Measurements from ENCODE around the gene ZNF451.
A peak's percentile ranks its signal among the peaks of the same experiment; 100 is the strongest.

Gene ZNF451

GRCh38 chr6:57177545-57178265, 87.7 kb downstream of the ZNF451 start:
- no peak overlapping the region for H3K4me3 ChIP-seq (ENCODE audit: control insufficient read depth, low read depth, low read length)
- TF ChIP-seq, protein P1, sequence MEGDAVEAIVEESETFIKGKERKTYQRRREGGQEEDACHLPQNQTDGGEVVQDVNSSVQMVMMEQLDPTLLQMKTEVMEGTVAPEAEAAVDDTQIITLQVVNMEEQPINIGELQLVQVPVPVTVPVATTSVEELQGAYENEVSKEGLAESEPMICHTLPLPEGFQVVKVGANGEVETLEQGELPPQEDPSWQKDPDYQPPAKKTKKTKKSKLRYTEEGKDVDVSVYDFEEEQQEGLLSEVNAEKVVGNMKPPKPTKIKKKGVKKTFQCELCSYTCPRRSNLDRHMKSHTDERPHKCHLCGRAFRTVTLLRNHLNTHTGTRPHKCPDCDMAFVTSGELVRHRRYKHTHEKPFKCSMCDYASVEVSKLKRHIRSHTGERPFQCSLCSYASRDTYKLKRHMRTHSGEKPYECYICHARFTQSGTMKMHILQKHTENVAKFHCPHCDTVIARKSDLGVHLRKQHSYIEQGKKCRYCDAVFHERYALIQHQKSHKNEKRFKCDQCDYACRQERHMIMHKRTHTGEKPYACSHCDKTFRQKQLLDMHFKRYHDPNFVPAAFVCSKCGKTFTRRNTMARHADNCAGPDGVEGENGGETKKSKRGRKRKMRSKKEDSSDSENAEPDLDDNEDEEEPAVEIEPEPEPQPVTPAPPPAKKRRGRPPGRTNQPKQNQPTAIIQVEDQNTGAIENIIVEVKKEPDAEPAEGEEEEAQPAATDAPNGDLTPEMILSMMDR (conservative IDR thresholded peaks at IDR 0.05; ENCODE audit: control insufficient read depth, insufficient read depth, low read depth, low read length): no peak
- DNase-seq (ENCODE audit: low read depth): peak; percentile 64

DNA sequence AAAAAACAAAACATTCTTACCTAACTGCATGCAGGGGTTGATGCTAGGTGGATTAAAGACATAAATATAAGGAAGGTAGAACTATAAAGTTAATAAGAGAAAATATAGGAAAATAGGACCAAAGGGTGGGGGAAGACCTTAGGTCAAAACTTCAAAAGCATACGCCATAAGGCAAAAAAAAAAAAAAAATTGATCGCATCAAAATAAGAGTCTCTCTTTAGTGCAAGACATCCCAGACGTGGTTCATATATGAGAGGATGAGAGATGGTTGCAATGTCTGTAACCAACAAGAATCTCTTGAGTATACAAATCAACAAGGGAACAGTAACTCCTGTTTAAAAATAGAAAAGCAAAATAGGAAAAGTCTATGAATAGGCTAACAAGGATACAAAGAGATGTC, 90.6 kb downstream of the ZNF451 start:
- TF ChIP-seq, protein P1 (conservative IDR thresholded peaks at IDR 0.05; ENCODE audit: control insufficient read depth, insufficient read depth, low read depth, low read length): no peak
- H3K4me3 ChIP-seq (ENCODE audit: control insufficient read depth, low read depth, low read length): no peak overlapping the region
- DNase-seq (ENCODE audit: low read depth): no peak

GRCh38 chr6:57182017-57182432, 92.0 kb downstream of the ZNF451 start:
- TF ChIP-seq, protein P1 (conservative IDR thresholded peaks at IDR 0.05; ENCODE audit: control insufficient read depth, insufficient read depth, low read depth, low read length): no peak
- DNase-seq (ENCODE audit: low read depth): no peak
- H3K4me3 ChIP-seq (ENCODE audit: control insufficient read depth, low read depth, low read length): no peak overlapping the region

GRCh38 chr6:57183336-57183735, 93.3 kb downstream of the ZNF451 start:
- no peak for DNase-seq (ENCODE audit: low read depth)
- no peak overlapping the region for H3K4me3 ChIP-seq (ENCODE audit: control insufficient read depth, low read depth, low read length)
- TF ChIP-seq, protein P1 (conservative IDR thresholded peaks at IDR 0.05; ENCODE audit: control insufficient read depth, insufficient read depth, low read depth, low read length): no peak

DNA sequence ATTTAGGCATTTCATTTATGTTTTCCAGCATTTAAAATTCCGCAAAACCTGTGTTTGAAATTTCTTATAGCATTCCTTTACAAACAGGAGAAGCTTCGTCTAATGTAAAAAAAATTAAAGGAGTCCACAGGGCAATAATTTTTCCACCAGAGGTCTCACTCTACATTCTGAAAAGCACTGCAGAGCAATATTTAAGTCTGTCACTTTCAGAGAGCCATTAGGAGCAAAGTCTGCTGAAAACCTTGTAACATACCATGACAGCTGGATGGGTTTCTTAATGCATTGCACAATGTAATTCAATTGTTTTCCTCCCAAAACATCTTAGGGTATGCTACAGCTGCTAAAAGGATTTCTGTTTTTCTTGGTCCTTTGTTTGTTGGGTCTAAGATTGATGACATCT, 100.2 kb downstream of the ZNF451 start:
- H3K4me3 ChIP-seq (ENCODE audit: control insufficient read depth, low read depth, low read length): no peak overlapping the region
- DNase-seq (ENCODE audit: low read depth): peak; percentile 66
- TF ChIP-seq, protein P1 (conservative IDR thresholded peaks at IDR 0.05; ENCODE audit: control insufficient read depth, insufficient read depth, low read depth, low read length): peak; percentile 50

GRCh38 chr6:57193177-57193576, 103.2 kb downstream of the ZNF451 start:
- peak; percentile 37 for DNase-seq (ENCODE audit: low read depth)
- TF ChIP-seq, protein P1 (conservative IDR thresholded peaks at IDR 0.05; ENCODE audit: control insufficient read depth, insufficient read depth, low read depth, low read length): no peak

More at GRCh38 chr6:57193177-57193576, 103.2 kb downstream of the ZNF451 start:
- H3K4me3 ChIP-seq (ENCODE audit: control insufficient read depth, low read depth, low read length): no peak overlapping the region

Data from fibroblast of mammary gland (primary cell).